ENCODE results near the gene EDEM3.

DNA sequence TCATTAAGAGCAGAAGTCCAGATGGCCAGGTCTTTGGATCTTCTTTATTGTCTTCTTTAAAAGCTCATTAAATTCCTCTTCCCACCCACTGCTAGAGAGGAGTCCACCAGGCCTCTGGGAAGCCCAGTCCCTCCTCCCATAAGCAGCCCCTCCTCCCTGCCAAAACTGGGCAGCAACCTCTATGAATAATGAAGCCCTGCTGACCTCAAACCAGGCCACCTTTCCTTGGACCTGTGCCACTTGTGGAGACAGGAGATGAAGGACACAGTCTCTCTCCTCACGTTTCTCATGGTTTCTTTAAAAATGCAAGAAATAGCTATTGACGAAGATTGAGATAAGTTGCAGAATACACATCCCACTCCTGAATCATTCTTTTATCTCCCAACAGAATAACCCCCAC lies 112.8 kb downstream of the EDEM3 start:
- TF ChIP-seq, protein P1, sequence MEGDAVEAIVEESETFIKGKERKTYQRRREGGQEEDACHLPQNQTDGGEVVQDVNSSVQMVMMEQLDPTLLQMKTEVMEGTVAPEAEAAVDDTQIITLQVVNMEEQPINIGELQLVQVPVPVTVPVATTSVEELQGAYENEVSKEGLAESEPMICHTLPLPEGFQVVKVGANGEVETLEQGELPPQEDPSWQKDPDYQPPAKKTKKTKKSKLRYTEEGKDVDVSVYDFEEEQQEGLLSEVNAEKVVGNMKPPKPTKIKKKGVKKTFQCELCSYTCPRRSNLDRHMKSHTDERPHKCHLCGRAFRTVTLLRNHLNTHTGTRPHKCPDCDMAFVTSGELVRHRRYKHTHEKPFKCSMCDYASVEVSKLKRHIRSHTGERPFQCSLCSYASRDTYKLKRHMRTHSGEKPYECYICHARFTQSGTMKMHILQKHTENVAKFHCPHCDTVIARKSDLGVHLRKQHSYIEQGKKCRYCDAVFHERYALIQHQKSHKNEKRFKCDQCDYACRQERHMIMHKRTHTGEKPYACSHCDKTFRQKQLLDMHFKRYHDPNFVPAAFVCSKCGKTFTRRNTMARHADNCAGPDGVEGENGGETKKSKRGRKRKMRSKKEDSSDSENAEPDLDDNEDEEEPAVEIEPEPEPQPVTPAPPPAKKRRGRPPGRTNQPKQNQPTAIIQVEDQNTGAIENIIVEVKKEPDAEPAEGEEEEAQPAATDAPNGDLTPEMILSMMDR (conservative IDR thresholded peaks at IDR 0.05): no peak
- TF ChIP-seq ZFX (IDR thresholded peaks at IDR 0.05): no peak

Data from C4-2B (cell line).